Activated naive CD4-positive, alpha-beta T cell treated with anti-CD3 and anti-CD28 coated beads for 36 hours (primary cell): ENCODE measurements around the gene KRTAP10-3. TPM values are rescaled to one million over a fixed set of nuclear protein-coding genes. Genes with fewer than 3 reads are reported as not detected.

Source experiments
- CTCF ChIA-PET: fragments of 350-600 bp; sonication (Branson Sonifier 250); formaldehyde crosslinking; loops from one replicate; lab custom pipeline; 2021; ENCODE audit warnings: antibody characterized with exemption; lab: Charles Lee
- DNase-seq: peaks from one replicate; pipeline ENCODE4 v3.0.0-alpha.2; 2020
- H3K27ac Mint-ChIP-seq: one replicate; pipeline ENCODE4 v1.8.0; 2021; ENCODE audit warnings: mild to moderate bottlenecking, mixed read lengths
- H3K27me3 Mint-ChIP-seq: one replicate; pipeline ENCODE4 v1.8.0; 2021; ENCODE audit warnings: low read depth, mixed read lengths
- H3K36me3 Mint-ChIP-seq: one replicate; pipeline ENCODE4 v1.8.0; 2021; ENCODE audit warnings: low read depth, mixed read lengths
- H3K4me1 Mint-ChIP-seq: one replicate; pipeline ENCODE4 v1.8.0; 2021; ENCODE audit warnings: low read depth, mixed read lengths
- H3K4me3 Mint-ChIP-seq: one replicate; pipeline ENCODE4 v1.8.0; 2021; ENCODE audit warnings: mild to moderate bottlenecking, moderate library complexity, mixed read lengths
- H3K9me3 Mint-ChIP-seq: one replicate; pipeline ENCODE4 v1.8.0; 2021; ENCODE audit warnings: mixed read lengths
- intact Hi-C: fragments of 100-400 bp; cut with micrococcal nuclease; formaldehyde crosslinking; loops from one replicate; pipeline ENCODE4 v1.15.1; 2023
- total RNA-seq, 2 experiments: library from RNA; stranded (reverse); gene quantifications; one replicate each; pipeline ENCODE4 v1.2.3, GENCODE V29; 2021

KRTAP10-3 gene
- total RNA-seq, 2 experiments from 2014 or later, result not detected

DNA sequence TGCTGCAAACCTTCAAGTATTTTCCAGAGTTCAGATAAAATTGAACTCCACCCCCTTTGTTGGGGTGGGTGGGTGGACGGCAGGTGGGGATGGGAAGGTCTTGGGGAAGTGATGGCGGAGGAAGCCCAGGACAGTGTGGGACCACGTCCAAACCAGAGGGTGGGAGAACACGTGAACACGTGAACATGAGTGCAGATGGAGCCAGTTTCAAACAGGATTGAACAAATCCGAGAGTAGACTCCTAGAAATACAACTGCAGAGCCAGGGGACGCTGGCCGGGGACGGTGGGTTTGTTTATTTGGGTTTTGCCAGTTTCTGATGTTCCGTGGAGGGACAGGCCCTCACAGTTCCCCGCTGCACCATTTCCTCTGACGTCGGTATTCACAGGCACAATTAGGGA is 10.2 kb downstream of the KRTAP10-3 start:
- H3K27ac Mint-ChIP-seq, result peak overlapping the region; percentile 16
- no peaks in the 10 kb centered on the region for H3K27me3 Mint-ChIP-seq
- DNase-seq, result no peak
- peak overlapping the region; percentile 22 for H3K4me3 Mint-ChIP-seq
- peaks cover 25% of the 10 kb centered on the region for H3K4me1 Mint-ChIP-seq
- CTCF ChIA-PET, result interaction anchor here (1.4 kb wide), 1 partner anchor 36 kb away, joined by 4 read pairs; no protein-coding TSS in a partner anchor
- H3K36me3 Mint-ChIP-seq, result peaks cover 15% of the 10 kb centered on the region
- intact Hi-C loops, result no loop called here
- H3K9me3 Mint-ChIP-seq, result peaks cover 16% of the 10 kb centered on the region

DNA sequence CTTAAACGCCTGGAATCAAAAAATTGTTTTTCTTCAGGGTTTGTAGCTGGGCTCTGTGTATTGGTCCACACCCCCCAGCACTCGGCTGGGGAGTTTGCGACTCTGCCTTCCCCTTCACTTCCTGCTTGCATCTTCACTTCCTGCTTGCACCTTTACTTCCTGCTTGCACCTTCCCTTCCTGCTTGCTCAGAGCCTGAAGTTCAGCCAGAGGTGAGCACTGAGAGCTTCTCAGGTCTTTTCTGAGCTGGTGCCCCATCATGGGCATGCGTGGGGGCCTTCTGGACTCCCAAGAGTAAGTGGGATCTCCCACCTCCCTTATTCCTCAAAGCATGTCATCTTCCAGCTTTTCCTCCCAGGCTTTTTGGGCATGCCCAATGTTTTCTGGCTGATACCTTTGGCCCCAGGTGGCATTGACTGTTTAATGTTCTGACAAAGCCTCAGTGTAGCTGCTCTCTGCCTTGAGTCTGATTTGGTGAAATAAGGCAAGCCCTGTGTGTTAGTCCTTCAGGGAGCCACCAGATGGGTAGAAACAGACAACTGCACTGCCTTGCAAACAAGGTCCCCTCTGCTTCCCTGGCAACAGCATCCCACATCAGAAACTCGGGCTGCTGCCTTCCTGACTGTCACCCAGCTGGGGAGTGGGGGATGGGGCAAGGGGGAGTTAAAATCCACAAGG is 10.8 kb downstream of the KRTAP10-3 start:
- intact Hi-C loops, result loop anchor here (1.0 kb wide), 1 partner anchor 72 kb away; no protein-coding TSS in a partner anchor
- peaks cover 15% of the 10 kb centered on the region for H3K36me3 Mint-ChIP-seq
- peak overlapping the region; percentile 72 for H3K4me3 Mint-ChIP-seq
- CTCF ChIA-PET, result interaction anchor here (0.7 to 1.4 kb wide), 4 partner anchors 36 to 589 kb away, joined by 3 to 4 read pairs (median 3); no protein-coding TSS in a partner anchor
- peaks cover 25% of the 10 kb centered on the region for H3K4me1 Mint-ChIP-seq
- peak; percentile 58 for DNase-seq
- peak overlapping the region; percentile 91 for H3K27ac Mint-ChIP-seq
- no peaks in the 10 kb centered on the region for H3K27me3 Mint-ChIP-seq
- H3K9me3 Mint-ChIP-seq, result peaks cover 13% of the 10 kb centered on the region

DNA sequence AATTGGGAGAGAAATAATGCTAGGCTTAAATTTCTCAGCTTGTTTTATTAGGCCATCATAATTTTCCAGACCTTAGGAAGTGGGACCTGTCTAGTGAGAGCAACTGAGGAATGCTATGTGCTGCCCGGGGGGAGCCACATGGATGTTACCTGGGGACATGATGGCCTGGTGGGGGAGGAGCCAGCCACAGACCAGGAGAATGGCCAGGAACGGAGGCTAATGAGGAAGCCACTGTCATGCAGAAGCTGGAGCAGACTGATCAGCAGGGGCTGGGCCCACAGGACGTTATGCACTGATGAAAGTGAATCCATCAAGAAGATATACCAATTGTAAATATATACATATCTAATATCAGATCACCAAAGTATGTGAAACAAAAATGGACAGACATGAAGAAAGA is 14.0 kb downstream of the KRTAP10-3 start:
- Mint-ChIP-seq H3K27me3 (no peaks in the 10 kb centered on the region), H3K27ac (no peak overlapping the region), H3K4me1 (peaks cover 25% of the 10 kb centered on the region), H3K9me3 (peaks cover 13% of the 10 kb centered on the region), H3K36me3 (peaks cover 15% of the 10 kb centered on the region), H3K4me3 (no peak overlapping the region)
- intact Hi-C loops, result no loop called here
- no peak for DNase-seq
- CTCF ChIA-PET, result no interaction called here

DNA sequence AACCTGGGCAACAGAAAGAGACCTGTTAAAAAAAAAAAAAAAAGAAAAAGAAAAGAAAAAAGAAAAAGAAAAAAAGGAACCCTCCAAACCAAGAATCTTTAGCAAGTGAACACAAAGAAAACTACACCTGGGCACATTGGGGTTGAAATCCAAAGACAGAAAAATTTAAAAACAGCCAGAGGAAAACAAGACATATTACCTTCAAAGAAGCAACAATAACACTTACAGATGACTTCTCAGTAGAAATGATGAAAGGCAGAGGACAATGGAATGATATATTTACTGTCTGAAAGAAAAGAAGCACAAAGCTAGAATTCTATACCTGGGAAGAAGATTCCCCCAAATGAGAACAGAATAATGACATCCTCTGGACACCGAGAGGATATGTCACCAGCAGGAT is 15.9 kb downstream of the KRTAP10-3 start:
- H3K4me1 Mint-ChIP-seq, result peaks cover 12% of the 10 kb centered on the region
- H3K4me3 Mint-ChIP-seq, result no peak overlapping the region
- DNase-seq, result no peak
- no peak overlapping the region for H3K27ac Mint-ChIP-seq
- no peaks in the 10 kb centered on the region for H3K27me3 Mint-ChIP-seq
- H3K36me3 Mint-ChIP-seq, result peaks cover 12% of the 10 kb centered on the region
- H3K9me3 Mint-ChIP-seq, result peaks cover 13% of the 10 kb centered on the region
- CTCF ChIA-PET, result no interaction called here
- intact Hi-C loops, result no loop called here

DNA sequence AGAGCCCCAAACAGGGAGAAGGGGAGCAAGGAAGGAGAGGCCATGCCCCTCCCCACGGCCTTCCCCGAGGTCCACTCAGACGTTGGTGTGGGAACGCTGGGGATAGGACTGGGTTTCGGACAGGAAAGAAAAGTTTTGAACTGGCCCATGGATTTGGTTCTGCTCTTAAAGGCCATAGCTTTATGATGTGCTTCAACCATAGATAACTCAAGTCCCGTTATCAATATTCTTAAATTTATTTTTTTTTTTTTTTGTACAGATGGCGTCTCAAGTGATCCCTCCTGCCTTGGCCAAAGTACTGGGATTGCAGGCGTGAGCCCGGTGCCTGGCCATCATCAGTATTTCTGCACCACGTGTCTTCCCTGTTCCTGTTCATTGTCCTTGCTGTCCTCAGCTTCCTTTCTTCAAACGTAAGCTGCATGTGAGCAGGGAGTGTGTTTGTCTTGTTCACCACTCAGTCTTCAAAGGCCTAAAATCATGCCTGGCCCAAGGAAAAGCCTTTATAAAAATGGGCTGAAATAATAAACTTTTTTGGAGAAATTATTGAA is 17.8 kb downstream of the KRTAP10-3 start:
- Mint-ChIP-seq H3K27me3 (no peaks in the 10 kb centered on the region), H3K4me1 (no peaks in the 10 kb centered on the region), H3K27ac (no peak overlapping the region), H3K36me3 (no peaks in the 10 kb centered on the region), H3K4me3 (no peak overlapping the region), H3K9me3 (peaks cover 1% of the 10 kb centered on the region)
- no peak for DNase-seq
- CTCF ChIA-PET, result no interaction called here
- intact Hi-C loops, result no loop called here

DNA sequence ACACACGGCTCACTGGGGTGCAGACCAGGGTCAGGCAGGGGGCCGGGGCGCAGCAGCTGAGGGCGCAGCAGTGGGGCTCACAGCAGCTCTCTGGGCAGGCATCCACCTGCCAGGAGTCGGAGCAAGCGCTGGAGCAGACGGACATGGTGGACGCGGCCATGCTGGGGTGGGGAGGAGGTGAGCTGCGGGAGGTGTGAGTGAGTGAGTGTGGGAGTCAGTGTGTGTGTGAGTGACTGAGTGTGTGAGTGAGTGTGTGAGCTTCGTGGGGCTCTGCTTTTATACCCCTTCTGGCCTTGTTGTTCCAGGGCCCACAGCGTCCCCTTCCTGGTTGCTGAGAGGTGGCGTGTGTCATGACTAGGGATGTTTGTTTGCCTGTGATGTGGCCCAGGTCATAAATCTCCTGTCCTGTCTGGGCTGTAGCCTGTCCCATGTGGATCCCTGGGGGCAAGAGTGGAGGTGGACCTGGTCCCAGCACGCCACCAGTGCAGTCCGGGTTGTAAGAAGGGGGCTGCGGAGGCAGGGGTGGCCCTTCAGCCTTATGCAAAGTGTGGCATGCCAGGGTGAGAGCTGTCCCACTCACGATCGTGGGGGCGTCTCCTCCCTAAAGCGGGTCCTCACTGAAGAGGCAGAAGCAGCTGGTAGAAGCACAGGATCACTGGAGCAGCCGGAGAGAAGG is 18.5 kb downstream of the KRTAP10-3 start, which contains the start of gene KRTAP10-1:
TSS of gene KRTAP10-1 (minus strand) at position 205 of the 676 bp plus-strand sequence. CDS start at position 160, 45 bp downstream.
- no peaks in the 10 kb centered on the region for H3K9me3 Mint-ChIP-seq
- no peak within 1 kb of the TSS for H3K4me3 Mint-ChIP-seq
- no peak within 1 kb of the TSS for H3K27ac Mint-ChIP-seq
- no peaks in the 10 kb centered on the region for H3K4me1 Mint-ChIP-seq
- H3K36me3 Mint-ChIP-seq, result no peaks in the 10 kb centered on the region
- intact Hi-C loops, result no loop called here
- CTCF ChIA-PET, result no interaction called here
- H3K27me3 Mint-ChIP-seq, result no peaks in the 10 kb centered on the region
- no peak for DNase-seq

DNA sequence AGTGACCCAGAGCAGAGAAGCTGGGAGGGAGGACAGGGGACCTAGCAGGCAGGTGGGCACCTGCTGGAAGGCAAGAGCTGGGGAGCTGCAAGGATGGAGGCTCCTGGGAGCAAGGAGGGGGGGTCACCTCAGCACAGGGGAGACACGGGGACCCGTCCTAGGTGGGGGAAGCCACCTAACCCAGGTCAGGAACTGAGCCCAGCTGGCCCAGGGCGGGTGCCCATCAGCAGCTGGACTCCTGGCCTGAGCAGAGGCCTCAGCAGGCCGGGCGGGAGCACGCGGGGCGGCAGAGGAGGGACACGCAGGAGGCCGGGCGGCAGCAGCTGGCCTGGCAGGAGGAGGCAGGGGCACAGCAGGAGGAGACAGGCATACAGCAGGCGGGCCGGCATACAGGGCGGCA is 19.5 kb downstream of the KRTAP10-3 start:
- Mint-ChIP-seq H3K9me3 (no peaks in the 10 kb centered on the region), H3K4me1 (no peaks in the 10 kb centered on the region), H3K27ac (no peak overlapping the region), H3K27me3 (no peaks in the 10 kb centered on the region), H3K4me3 (no peak overlapping the region), H3K36me3 (no peaks in the 10 kb centered on the region)
- no peak for DNase-seq
- intact Hi-C loops, result no loop called here
- CTCF ChIA-PET, result interaction anchor here (0.6 kb wide), 1 partner anchor 490 kb away, joined by 6 read pairs; no protein-coding TSS in a partner anchor

DNA sequence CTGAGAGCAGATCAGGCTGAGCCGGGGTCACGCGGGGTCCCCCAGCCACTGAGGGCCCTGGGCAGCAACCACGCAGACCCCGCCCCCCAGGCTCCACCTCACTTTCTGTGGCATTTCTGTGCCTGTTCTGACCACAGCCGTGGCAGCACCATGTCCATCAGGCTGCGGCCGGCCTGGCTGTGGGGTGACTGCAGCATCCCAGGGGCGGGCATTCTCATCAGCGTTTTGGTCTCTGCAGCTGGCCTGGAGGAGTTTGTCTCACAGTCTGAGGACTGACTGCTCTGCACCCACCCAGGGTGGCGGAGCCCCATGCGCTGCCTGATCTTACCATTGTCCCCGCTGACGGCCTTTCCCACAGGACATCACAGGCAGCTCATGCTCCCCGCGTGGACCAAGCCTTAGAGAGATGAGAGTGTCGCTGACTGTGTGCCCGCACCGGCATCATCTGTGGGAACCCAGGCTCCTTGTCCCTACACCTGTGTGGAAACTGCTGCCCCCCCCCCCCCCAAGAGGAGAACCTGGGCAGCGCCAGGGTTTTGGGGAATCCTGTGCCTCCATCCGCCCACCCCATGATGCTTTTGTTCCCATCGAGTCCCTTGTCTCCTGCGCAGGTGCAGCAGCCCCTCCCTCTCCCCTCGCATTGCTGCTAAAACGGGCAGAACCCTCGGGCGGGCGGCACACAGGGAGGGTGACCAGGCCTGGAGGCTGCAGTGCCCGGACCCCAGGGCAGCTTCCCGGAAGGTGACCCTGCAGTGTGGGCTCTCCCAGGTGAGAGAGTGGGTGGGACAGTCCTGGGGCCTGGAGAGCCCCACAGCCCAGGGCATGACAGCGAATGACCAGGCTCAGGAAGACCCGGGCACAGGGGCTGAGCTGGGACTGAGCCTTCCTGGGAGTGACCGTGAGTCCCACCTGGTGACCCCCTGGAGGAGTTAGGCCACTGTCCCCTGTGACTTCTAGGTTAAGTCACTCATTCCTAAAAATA is 20.4 kb downstream of the KRTAP10-3 start:
- intact Hi-C loops, result no loop called here
- Mint-ChIP-seq H3K9me3 (no peaks in the 10 kb centered on the region), H3K27ac (no peak overlapping the region), H3K4me1 (no peaks in the 10 kb centered on the region), H3K27me3 (no peaks in the 10 kb centered on the region), H3K4me3 (no peak overlapping the region), H3K36me3 (no peaks in the 10 kb centered on the region)
- DNase-seq, result no peak
- CTCF ChIA-PET, result interaction anchor here (0.6 kb wide), 1 partner anchor 491 kb away, joined by 6 read pairs; no protein-coding TSS in a partner anchor

DNA sequence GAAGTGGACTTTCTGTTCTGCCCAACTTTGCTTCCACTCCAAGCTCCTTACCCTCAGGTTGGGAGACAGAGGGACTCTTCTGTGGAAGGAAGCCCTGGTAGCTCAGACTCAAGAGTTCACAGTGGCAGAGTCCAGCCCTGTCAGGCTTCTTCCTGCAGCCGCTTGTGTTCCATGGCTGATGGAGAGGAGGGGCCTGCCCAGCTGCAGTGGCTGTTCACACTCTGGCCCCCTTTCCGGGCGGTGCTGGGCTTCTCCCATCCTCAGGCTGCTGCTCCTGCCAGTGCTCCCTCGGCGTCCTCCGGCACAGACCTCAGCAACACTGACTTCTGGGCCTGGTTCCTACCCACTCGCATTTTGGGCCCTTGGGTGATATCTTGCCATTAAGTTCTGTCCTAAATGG is 22.6 kb downstream of the KRTAP10-3 start:
- CTCF ChIA-PET, result interaction anchor here (0.6 to 1.2 kb wide), 3 partner anchors 25 to 670 kb away, joined by 3 read pairs; no protein-coding TSS in a partner anchor
- Mint-ChIP-seq H3K27ac (no peak overlapping the region), H3K36me3 (no peaks in the 10 kb centered on the region), H3K4me3 (no peak overlapping the region), H3K9me3 (no peaks in the 10 kb centered on the region), H3K4me1 (no peaks in the 10 kb centered on the region), H3K27me3 (no peaks in the 10 kb centered on the region)
- no peak for DNase-seq
- intact Hi-C loops, result no loop called here

DNA sequence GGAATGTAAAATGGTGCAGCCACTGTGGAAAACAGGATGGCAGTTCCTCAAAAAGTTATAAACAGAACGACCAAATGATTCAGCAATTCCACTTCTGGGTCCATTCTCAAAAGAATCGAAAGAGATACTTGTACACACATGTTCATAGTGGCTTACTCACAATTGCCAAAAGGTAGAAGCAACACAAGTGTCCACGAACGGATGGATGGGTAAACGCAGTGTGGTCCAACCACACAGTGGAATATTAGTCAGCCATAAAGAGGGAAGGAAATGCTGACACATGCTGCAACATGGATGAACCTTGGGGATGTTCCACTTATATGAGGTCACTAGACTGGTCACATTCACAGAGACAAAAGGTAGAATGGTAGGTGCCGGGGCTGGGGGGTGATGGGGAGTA is 23.9 kb downstream of the KRTAP10-3 start:
- H3K27ac Mint-ChIP-seq, result no peak overlapping the region
- intact Hi-C loops, result no loop called here
- H3K4me3 Mint-ChIP-seq, result no peak overlapping the region
- DNase-seq, result no peak
- no peaks in the 10 kb centered on the region for H3K27me3 Mint-ChIP-seq
- CTCF ChIA-PET, result no interaction called here
- H3K36me3 Mint-ChIP-seq, result no peaks in the 10 kb centered on the region
- no peaks in the 10 kb centered on the region for H3K9me3 Mint-ChIP-seq
- no peaks in the 10 kb centered on the region for H3K4me1 Mint-ChIP-seq

DNA sequence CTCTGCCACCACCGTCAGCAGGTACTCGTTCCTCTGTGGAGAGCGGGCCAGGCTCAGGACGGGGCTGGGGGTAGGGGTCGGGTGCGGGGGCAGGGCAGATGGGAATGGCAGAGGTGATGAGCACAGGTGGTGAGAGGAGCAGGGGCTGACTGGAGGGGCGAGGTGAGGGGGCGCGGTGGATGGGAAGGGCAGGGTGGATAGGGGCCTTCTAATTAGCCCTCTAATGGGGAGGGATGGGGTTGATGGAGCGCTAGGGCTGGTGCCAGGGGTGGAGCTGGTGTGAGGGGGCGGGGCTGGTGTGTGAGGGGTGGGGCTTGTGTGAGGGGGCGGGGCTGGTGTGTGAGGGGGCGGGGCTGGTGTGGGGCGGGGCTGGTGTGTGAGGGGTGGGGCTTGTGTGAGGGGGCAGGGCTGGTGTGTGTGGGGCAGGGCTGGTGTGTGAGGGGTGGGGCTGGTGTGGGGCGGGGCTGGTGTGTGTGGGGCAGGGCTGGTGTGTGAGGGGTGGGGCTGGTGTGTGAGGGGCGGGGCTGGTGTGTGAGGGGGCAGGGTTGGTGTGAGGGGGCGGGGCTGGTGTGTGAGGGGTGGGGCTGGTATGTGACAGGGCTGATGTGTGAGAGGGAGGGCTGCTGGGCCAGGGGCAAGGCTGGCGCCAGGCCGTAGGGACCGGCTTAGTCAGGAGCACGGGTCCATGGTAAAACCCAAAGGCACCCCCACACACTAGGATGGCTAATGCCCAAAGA is 24.5 kb downstream of the KRTAP10-3 start:
- H3K9me3 Mint-ChIP-seq, result no peaks in the 10 kb centered on the region

More for the DNA sequence above, 24.5 kb downstream of the KRTAP10-3 start:
- CTCF ChIA-PET, result no interaction called here
- Mint-ChIP-seq H3K4me3 (no peak overlapping the region), H3K27ac (no peak overlapping the region), H3K4me1 (no peaks in the 10 kb centered on the region), H3K27me3 (no peaks in the 10 kb centered on the region), H3K36me3 (no peaks in the 10 kb centered on the region)
- intact Hi-C loops, result no loop called here
- DNase-seq, result no peak
